H9 (cell line): ENCODE data around the gene RASSF5. TPM values are rescaled to one million over a fixed set of nuclear protein-coding genes. Genes with fewer than 3 reads are reported as not detected.

ENCODE experiments used
- DNase-seq: peaks from one replicate; pipeline ENCODE4 v3.0.0-alpha.2; 2017
- H2AFZ ChIP-seq: one replicate; pipeline ENCODE4 v1.6.1; 2013; ENCODE audit warnings: mild to moderate bottlenecking, low read length, control low read depth, moderate library complexity
- H2AK5ac ChIP-seq: 2 replicates; pipeline ENCODE4 v1.6.1; 2013; ENCODE audit warnings: low read length, control low read depth, mixed read lengths; ENCODE audit not compliant: insufficient read length
- H2BK120ac ChIP-seq: one replicate; pipeline ENCODE4 v1.6.1; 2013; ENCODE audit warnings: low read depth, mild to moderate bottlenecking, low read length, control low read depth, inconsistent platforms; ENCODE audit not compliant: poor library complexity, severe bottlenecking
- H2BK12ac ChIP-seq: 2 replicates; pipeline ENCODE4 v1.6.1; 2013; ENCODE audit warnings: low read length, control low read depth, mixed read lengths, low read depth; ENCODE audit not compliant: insufficient read length
- H2BK15ac ChIP-seq: 2 replicates; pipeline ENCODE4 v1.6.1; 2013; ENCODE audit warnings: low read depth, low read length, control low read depth
- H2BK20ac ChIP-seq: one replicate; pipeline ENCODE4 v1.6.1; 2013; ENCODE audit warnings: low read depth, mild to moderate bottlenecking, low read length, control low read depth, inconsistent platforms; ENCODE audit not compliant: poor library complexity, severe bottlenecking
- H2BK5ac ChIP-seq: 2 replicates; pipeline ENCODE4 v1.6.1; 2013; ENCODE audit warnings: low read length, control low read depth, mixed read lengths; ENCODE audit not compliant: insufficient read length
- H3K14ac ChIP-seq: 2 replicates; pipeline ENCODE4 v1.6.1; 2013; ENCODE audit warnings: low read length, control low read depth; ENCODE audit not compliant: insufficient read depth
- H3K18ac ChIP-seq: 2 replicates; pipeline ENCODE4 v1.6.1; 2013; ENCODE audit warnings: low read depth, mild to moderate bottlenecking, mixed read lengths, low read length, control low read depth; ENCODE audit not compliant: insufficient read length
- H3K23ac ChIP-seq: 2 replicates; pipeline ENCODE4 v1.6.1; 2013; ENCODE audit warnings: low read length, control low read depth, mixed read lengths, low read depth; ENCODE audit not compliant: insufficient read length
- H3K23me2 ChIP-seq: 2 replicates; pipeline ENCODE4 v1.6.1; 2013; ENCODE audit warnings: low read depth, mild to moderate bottlenecking, mixed read lengths, low read length, control low read depth; ENCODE audit not compliant: insufficient read length, poor library complexity, severe bottlenecking
- H3K27ac ChIP-seq: 2 replicates; pipeline ENCODE4 v1.5.1; 2013; ENCODE audit warnings: low read length, control low read depth, mixed read lengths, low read depth; ENCODE audit not compliant: insufficient read length
- H3K27me3 ChIP-seq: 2 replicates; pipeline ENCODE4 v1.6.1; 2013; ENCODE audit warnings: low read length, control low read depth, inconsistent platforms; ENCODE audit not compliant: insufficient read depth
- H3K4ac ChIP-seq: 2 replicates; pipeline ENCODE4 v1.6.1; 2013; ENCODE audit warnings: low read depth, mild to moderate bottlenecking, control low read depth, inconsistent platforms, low read length, moderate library complexity
- H3K4me1 ChIP-seq: 2 replicates; pipeline ENCODE4 v1.6.1; 2013; ENCODE audit warnings: low read length, control low read depth, inconsistent platforms; ENCODE audit not compliant: insufficient read depth
- H3K4me2 ChIP-seq: 2 replicates; pipeline ENCODE4 v1.6.1; 2013; ENCODE audit warnings: low read length, control low read depth, mixed read lengths; ENCODE audit not compliant: insufficient read length, insufficient read depth
- H3K56ac ChIP-seq: 2 replicates; pipeline ENCODE4 v1.6.1; 2013; ENCODE audit warnings: low read depth, mild to moderate bottlenecking, mixed read lengths, low read length, control low read depth; ENCODE audit not compliant: insufficient read length
- H3K79me1 ChIP-seq: 2 replicates; pipeline ENCODE4 v1.6.1; 2013; ENCODE audit warnings: low read depth, mild to moderate bottlenecking, moderate library complexity, low read length, control low read depth, inconsistent platforms; ENCODE audit not compliant: insufficient read depth, poor library complexity, severe bottlenecking
- H3K79me2 ChIP-seq: 2 replicates; pipeline ENCODE4 v1.6.1; 2013; ENCODE audit warnings: low read length, control low read depth, inconsistent platforms; ENCODE audit not compliant: insufficient read depth
- H3K9ac ChIP-seq: 2 replicates; pipeline ENCODE4 v1.6.1; 2013; ENCODE audit warnings: low read length, control low read depth, mixed read lengths; ENCODE audit not compliant: insufficient read length; ENCODE audit errors: extremely low read depth
- H3K9me3 ChIP-seq: one replicate; pipeline ENCODE4 v1.6.1; 2013; ENCODE audit warnings: low read depth, low read length, inconsistent platforms; ENCODE audit not compliant: control insufficient read depth
- H3T11ph ChIP-seq: one replicate; pipeline ENCODE4 v1.6.1; 2013; ENCODE audit warnings: mild to moderate bottlenecking, low read length, control low read depth, inconsistent platforms
- H4K20me1 ChIP-seq: one replicate; pipeline ENCODE4 v1.6.1; 2013; ENCODE audit not compliant: control insufficient read depth, insufficient read length, insufficient read depth
- H4K5ac ChIP-seq: 2 replicates; pipeline ENCODE4 v1.6.1; 2013; ENCODE audit warnings: low read depth, mild to moderate bottlenecking, mixed read lengths, low read length, control low read depth; ENCODE audit not compliant: insufficient read length
- H4K8ac ChIP-seq: replicated peaks from 2 replicates; pipeline ENCODE4 v1.6.1; 2013; ENCODE audit warnings: low read length, control low read depth, mixed read lengths, low read depth; ENCODE audit not compliant: insufficient read length
- H4K91ac ChIP-seq: 2 replicates; pipeline ENCODE4 v1.6.1; 2013; ENCODE audit warnings: low read depth, mild to moderate bottlenecking, moderate library complexity, mixed read lengths, low read length, control low read depth; ENCODE audit not compliant: insufficient read length
- H3K27ac Mint-ChIP-seq, 3 experiments: 2 replicates in 2 of 3; 3 replicates in 1 of 3; pipeline ENCODE4 v1.8.0; 2020 to 2021; ENCODE audit warnings: mixed read lengths in 3 of 3, mild to moderate bottlenecking in 1 of 3, moderate library complexity in 1 of 3
- H3K27me3 Mint-ChIP-seq: 2 replicates; pipeline ENCODE4 v1.8.0; 2021; ENCODE audit warnings: low read depth, mild to moderate bottlenecking, moderate library complexity, mixed read lengths
- H3K36me3 Mint-ChIP-seq, 3 experiments: 2 replicates in 2 of 3; 3 replicates in 1 of 3; pipeline ENCODE4 v1.8.0; 2020 to 2021; ENCODE audit warnings: low read depth in 3 of 3, mixed read lengths in 3 of 3; ENCODE audit not compliant: insufficient read depth in 1 of 3
- H3K4me1 Mint-ChIP-seq, 2 experiments: 2 replicates each; pipeline ENCODE4 v1.8.0; 2020; ENCODE audit warnings: mixed read lengths in 2 of 2
- H3K4me3 Mint-ChIP-seq, 2 experiments: 2 replicates in 1 of 2; 3 replicates in 1 of 2; pipeline ENCODE4 v1.8.0; 2020 to 2021; ENCODE audit warnings: mild to moderate bottlenecking in 2 of 2, mixed read lengths in 2 of 2, moderate library complexity in 1 of 2
- H3K9me3 Mint-ChIP-seq, 2 experiments: 2 replicates in 1 of 2; 3 replicates in 1 of 2; pipeline ENCODE4 v1.8.0; 2020; ENCODE audit warnings: mild to moderate bottlenecking in 2 of 2, mixed read lengths in 2 of 2, moderate library complexity in 1 of 2
- whole genome bisulfite sequencing: extraction: QIAGEN DNeasy Blood & Tissue Kit; methylation state at CpG from one replicate; pipeline ENCODE4 v1.1.7; 2013; ENCODE audit warnings: missing lambda C conversion rate, low lambda C conversion rate, mixed read lengths; ENCODE audit not compliant: insufficient read length; ENCODE audit errors: extremely low coverage; 5-methylcytosine and 5-hydroxymethylcytosine counted together
- total RNA-seq: library from RNA; stranded (reverse); gene quantifications from 2 replicates; pipeline ENCODE4 v1.2.1, GENCODE V29; 2021
- TF ChIP-seq, protein P1 (sequence below): fragments of 200-600 bp; sonication (generic); conservative IDR thresholded peaks from 3 replicates; pipeline ENCODE4 v1.8.0; 2021; ENCODE audit warnings: antibody characterized with exemption, mild to moderate bottlenecking

RASSF5 gene
- total RNA-seq, 1 experiment from 2014 or later: 0.50 TPM

DNA sequence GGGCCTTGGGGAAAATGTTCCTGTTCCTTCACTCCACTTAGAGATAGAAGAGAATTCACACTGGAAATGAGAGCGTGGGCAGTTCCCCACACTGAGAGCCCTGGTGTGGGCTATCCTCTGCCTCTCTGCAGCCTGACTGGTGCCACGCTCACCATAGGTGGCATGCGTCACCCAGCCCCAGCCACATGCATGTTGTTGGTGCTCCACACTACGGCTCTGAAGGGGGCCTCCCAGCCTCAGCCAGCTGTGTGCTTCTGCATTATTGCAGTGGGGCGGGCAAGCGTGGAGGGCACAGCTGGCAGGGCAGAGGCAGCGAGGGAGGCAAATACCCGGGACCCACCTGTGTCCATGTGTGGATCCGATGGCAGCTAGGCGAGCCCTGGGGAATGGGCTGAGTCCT lies 14.7 kb upstream of the RASSF5 start:
- no peaks in the 10 kb centered on the region for H3K23me2 ChIP-seq
- no peaks in the 10 kb centered on the region for H3K79me2 ChIP-seq
- H3K18ac ChIP-seq: no peak overlapping the region
- no peak overlapping the region for H3K4ac ChIP-seq
- no peaks in the 10 kb centered on the region for H3K27me3 Mint-ChIP-seq
- no peak overlapping the region for H2BK12ac ChIP-seq
- no peak overlapping the region for H2BK120ac ChIP-seq
- H4K20me1 ChIP-seq: no peaks in the 10 kb centered on the region
- H4K91ac ChIP-seq: no peak overlapping the region
- TF ChIP-seq, protein P1, sequence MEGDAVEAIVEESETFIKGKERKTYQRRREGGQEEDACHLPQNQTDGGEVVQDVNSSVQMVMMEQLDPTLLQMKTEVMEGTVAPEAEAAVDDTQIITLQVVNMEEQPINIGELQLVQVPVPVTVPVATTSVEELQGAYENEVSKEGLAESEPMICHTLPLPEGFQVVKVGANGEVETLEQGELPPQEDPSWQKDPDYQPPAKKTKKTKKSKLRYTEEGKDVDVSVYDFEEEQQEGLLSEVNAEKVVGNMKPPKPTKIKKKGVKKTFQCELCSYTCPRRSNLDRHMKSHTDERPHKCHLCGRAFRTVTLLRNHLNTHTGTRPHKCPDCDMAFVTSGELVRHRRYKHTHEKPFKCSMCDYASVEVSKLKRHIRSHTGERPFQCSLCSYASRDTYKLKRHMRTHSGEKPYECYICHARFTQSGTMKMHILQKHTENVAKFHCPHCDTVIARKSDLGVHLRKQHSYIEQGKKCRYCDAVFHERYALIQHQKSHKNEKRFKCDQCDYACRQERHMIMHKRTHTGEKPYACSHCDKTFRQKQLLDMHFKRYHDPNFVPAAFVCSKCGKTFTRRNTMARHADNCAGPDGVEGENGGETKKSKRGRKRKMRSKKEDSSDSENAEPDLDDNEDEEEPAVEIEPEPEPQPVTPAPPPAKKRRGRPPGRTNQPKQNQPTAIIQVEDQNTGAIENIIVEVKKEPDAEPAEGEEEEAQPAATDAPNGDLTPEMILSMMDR: no peak
- H3K9ac ChIP-seq: no peak overlapping the region
- no peaks in the 10 kb centered on the region for H3K79me1 ChIP-seq
- H2BK5ac ChIP-seq: no peak overlapping the region
- no peak overlapping the region for H2BK20ac ChIP-seq
- H3K4me2 ChIP-seq: no peak overlapping the region
- H3K23ac ChIP-seq: no peak overlapping the region
- no peak overlapping the region for H3K14ac ChIP-seq
- H3K9me3 Mint-ChIP-seq: no peaks in the 10 kb centered on the region
- no peak overlapping the region for H2AFZ ChIP-seq
- H3K27ac Mint-ChIP-seq: peak overlapping the region in 2 of 3 experiments; percentile 34 to 36; a peak in 2 of 7 replicates
- no peak overlapping the region for H4K5ac ChIP-seq
- no peak overlapping the region for H3K56ac ChIP-seq
- H3K9me3 ChIP-seq: no peaks in the 10 kb centered on the region
- H4K8ac ChIP-seq: no peak overlapping the region
- no CpG with 5 or more reads among the region's 10 CpGs for WGBS
- peaks cover 0 to 2% (median 0%) of the 10 kb centered on the region in 3 experiments; a peak in 1 of 7 replicates for H3K36me3 Mint-ChIP-seq
- no peak overlapping the region for H2AK5ac ChIP-seq
- no peaks in the 10 kb centered on the region for H3K4me1 ChIP-seq
- peaks cover 0 to 4% of the 10 kb centered on the region in 2 experiments; a peak in 2 of 4 replicates for H3K4me1 Mint-ChIP-seq
- H2BK15ac ChIP-seq: no peak overlapping the region
- no peaks in the 10 kb centered on the region for H3K27me3 ChIP-seq
- DNase-seq: no peak
- no peak overlapping the region for H3K4me3 Mint-ChIP-seq
- no peak overlapping the region for H3T11ph ChIP-seq
- H3K27ac ChIP-seq: no peak overlapping the region
